HS-27A (cell line): ENCODE measurements around the gene NCAM1.

ENCODE experiments used
- DNase-seq: peaks from one replicate; pipeline ENCODE4 v3.0.0-alpha.2; 2012; ENCODE audit warnings: low read depth, missing footprints

Gene NCAM1

DNA sequence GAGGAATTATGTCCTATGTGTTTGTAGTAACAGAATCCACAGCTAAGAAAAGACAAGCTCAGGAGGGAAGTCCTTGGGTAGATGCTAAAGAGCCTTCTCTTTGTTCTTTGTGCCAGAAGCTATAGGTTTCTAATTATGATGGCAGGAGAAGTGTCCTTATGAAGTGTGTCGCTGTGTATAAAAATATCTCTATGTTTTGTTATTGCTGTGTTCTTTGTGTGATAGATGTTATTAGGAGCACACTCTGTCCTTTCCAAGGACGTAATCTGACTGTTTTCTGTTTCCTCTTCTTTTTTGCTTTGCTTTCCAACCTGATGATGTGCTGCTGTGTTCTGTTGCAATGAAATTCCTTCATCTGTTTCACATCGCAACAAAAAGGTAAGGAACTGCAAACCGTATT is 171.9 kb downstream of the NCAM1 start:
- DNase-seq: no peak

DNA sequence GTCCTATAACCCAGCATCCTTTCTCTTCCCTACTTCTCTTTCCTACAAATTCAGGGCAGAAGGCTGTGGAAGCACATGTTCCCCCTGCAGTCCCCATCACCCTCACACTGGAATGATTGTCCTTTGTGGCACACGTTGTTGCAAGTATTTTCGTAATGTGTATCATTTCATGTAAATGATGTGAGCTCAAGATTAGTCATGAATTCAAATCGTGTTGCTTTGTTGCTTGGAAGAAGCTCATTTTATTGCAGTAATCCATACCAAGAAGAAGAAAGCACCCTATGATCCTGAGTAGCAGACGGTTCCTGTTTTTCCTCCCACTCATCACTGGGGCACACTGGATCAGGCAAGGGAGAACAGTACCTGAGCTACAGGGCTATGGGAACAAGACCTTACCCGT is 173.4 kb downstream of the NCAM1 start:
- no peak for DNase-seq

- DNase-seq: no peak
These were observed 176.7 kb downstream of the NCAM1 start for GRCh38 chr11:113137713-113138529.

DNA sequence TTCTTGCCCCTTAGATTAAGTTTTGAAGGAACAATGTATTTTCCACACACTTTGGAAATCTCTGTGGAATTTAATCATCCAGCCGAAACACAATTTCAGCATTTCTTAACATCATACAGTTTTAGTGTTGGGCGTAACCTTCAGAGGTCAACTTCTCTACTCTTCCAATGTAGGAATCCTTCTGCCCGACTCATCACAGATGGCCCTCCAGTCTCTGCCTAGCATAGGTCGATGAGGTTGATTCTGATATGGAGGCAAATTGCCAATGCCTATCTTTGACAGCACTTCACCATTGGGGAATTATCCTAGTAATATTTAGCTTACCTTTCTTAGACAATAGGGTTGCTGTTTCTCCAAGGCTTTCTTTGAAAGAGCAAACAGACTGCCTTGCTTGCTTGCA is 177.5 kb downstream of the NCAM1 start:
- DNase-seq: no peak

DNA sequence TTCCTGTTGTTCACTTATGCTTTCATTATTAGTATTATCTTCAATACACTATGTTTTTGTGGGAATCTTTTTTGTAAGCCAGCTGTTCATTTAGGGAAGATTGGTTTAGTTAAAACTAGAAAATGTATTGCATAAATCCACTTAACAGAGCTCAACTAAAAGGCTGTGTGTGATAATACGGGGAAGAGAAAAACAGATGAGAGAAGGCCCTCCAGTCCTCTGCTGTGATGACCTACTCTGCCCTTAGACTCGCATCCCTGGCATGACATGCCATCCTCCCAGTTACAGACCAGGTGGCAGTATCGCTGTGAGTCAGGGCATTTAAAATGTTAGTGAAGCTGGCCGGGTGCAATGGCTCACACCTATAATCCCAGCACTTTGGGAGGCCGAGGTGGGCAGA is 179.8 kb downstream of the NCAM1 start:
- DNase-seq: no peak

- DNase-seq: no peak
These were observed 181.3 kb downstream of the NCAM1 start for GRCh38 chr11:113142508-113142907.

- no peak for DNase-seq
These were observed 186.0 kb downstream of the NCAM1 start for GRCh38 chr11:113147249-113147648.

- no peak for DNase-seq
These were observed 186.9 kb downstream of the NCAM1 start for GRCh38 chr11:113148076-113148475.

- no peak for DNase-seq
These were observed 187.4 kb downstream of the NCAM1 start for GRCh38 chr11:113148652-113149051.

DNA sequence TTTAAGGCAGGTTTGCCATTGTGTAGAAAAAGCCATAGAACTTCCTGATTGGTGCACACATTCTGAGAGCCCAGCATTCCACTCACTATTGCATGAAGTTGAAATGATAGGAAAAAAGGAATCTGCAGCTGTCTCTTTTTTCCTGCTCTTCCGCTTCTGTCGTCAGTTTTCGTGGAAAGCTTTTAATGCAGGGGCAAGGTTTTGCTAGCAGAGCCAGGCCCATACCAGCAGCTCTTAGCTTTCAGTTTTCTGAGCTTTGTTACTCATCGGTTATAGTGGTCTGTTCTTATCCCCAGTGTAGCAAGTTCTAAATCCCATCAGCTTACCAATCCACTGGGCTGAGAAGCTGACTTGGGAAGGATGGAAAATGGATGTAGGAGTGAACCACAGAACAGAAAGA is 190.3 kb downstream of the NCAM1 start:
- no peak for DNase-seq

GRCh38 chr11:113152500-113152899 is 191.3 kb downstream of the NCAM1 start:
- DNase-seq: no peak

DNA sequence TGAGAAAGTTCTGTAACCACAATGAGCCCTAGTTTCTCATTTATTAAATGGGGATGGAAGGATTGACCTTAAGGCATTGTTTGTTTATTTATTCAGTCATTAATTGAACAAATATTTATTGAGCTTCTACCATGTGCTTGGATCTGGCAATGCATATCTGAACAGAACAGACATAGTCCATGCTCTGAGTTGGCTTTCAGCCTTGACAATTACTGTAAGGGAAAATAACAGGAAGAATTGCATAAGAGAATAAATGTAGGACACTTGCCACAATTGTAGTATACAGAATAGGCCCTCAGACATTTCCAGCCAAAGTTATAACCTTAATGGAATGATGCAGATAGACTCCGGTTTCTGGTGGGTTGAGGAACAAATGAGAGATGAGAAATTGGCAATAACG is 192.6 kb downstream of the NCAM1 start:
- DNase-seq: no peak

DNA sequence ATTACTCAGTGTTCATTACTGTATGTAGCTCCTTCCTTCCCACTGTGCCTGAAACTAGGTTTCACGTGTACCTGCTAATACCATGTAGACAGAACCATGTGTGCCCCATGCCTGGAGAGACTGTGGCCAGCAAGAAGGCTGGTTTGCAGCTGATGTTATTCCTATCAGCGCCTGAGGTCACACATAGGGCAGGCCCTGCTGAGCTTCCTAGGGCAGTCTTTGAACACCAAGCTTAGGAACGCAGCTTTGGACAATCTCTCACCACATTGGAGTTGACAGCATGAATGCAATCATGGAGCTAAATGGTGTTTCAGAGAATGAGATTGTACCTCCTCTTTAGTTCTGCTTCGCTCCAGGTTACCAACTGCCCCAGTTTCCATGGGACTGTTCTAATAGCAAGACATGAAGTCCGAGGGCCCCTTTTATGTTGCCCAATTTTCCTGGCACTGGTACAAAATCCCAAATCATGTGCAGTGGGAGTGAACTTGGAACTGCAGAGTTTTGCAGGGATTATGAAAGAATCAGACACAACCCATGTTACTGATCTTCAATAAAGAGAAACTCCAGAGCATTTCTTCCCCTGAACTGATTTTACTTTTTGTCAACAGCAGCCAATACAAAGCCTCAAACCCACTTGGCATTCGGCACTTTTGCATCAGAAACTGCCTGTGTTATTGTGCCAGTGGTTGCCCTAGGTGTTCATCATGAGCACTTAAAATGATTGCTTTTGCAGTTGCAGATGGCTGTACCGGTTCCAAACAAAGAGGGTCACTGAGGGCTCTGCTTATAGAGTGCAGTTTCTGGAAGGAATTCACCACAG is 199.0 kb downstream of the NCAM1 start:
- DNase-seq: no peak

- DNase-seq: no peak
These were observed 199.5 kb downstream of the NCAM1 start for GRCh38 chr11:113160808-113161124.

- DNase-seq: no peak
These were observed 200.7 kb downstream of the NCAM1 start for GRCh38 chr11:113161711-113162591.

DNA sequence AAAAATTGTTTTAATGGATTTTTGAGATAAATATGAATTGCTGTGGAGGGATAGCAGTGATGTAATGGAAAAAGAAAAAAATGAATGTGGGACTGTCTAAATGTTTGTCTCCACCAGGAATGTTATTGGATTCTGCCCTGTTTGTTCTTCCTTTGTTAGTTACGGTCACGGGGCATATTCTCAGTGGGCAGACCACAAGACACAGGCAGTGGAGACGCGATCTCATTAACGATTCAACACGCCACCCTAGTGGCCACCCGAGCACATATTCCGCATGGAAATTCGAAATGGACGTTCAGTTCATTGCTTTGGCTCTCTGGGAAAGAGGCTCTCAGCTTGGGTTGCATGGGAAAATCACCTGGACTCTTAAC is 201.4 kb downstream of the NCAM1 start:
- no peak for DNase-seq

DNA sequence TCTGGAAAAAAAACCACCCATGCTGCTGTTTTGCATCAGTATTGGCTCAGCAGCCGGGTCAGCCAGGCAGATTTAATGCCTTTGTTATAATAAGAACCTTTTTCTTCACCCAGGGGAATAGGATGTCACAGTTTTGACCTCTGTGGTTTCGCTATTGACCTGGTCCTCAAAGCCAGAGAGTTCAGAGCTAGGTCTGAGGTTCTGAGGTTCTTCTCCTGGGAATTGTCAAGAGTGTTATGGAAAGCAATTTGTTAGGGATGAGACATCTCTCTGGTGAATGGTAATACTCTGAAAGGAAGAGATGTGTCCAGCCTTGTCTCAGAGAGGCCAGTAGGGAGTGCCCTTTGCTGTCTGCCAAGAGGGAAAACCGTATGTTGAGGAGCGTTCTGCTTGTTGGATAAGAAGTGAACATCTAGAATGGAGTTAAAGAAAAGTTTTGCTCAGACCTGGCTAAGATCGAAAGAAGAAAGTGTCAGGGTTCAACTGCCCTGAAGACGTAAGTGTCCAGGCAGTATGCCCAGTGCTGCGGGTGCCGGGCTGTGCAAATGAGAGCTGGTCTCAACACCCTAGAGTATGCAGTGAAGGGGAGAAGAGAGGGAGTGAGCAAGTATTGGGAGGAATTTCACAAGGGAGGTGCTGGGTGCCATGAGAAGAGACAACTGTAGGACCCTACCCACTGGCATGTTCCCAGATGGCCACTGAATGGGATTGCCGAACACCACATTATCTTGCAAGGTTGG is 202.2 kb downstream of the NCAM1 start:
- no peak for DNase-seq

- no peak for DNase-seq
These were observed 205.1 kb downstream of the NCAM1 start for GRCh38 chr11:113166280-113166679.

DNA sequence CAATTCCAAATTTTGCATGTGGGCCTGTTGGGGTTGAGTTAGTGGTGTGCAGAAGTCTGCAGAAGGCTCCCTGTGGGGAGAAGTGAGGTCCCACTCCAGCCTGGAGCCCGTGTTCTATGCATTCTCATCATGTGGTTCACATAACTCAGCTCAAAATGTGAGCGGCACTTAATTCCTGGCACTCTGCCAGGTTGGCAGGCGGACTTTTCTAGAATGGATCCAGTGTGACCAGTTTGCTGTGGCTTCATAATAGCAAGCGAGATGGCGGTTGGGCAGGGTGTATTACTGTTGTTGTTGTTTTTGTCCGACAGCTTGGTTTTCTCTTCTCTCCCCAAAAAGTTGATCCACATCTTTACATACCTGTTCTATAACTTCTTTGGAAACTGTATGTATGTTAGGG is 206.4 kb downstream of the NCAM1 start:
- DNase-seq: no peak

- DNase-seq: no peak
These were observed 207.4 kb downstream of the NCAM1 start for GRCh38 chr11:113168354-113169342.
